NCI-H2171 (cell line): ENCODE measurements around the gene TAOK1.

Experiments used
- DNase-seq: peaks from one replicate; lab custom pipeline; 2025; lab: John Stamatoyannopoulos, UW

Gene TAOK1

DNA sequence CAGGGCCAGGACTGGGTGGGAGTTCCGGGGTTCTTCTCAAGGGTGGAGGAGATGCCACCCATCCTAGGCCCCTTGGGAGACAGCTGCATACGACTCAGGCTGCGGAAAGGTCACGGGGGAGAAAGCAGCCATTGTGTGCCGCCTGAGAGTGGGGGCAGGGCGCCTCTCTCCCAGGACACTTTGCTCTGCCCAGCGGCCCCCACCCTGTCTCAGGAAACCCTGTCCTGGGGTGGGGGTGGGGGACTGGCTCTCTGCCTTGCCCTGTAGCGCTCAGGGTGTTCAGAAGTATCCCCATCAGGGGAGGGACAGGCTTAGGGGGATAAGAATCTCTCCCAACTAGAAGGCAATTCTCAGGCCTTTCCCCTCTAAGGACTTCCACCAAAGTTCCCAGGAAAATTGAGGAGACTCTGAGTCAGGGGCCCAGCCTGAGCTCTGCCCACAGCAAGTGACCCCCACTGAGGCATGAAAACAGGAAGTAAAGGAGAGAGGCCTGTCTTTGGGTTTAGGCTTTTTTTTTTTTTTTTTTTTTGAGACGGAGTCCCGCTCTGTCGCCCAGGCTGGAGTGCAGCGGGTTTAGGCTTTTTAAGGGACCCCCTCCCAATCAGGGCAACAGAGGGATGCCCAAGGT lies 194.4 kb downstream of the TAOK1 start:
- no peak for DNase-seq

DNA sequence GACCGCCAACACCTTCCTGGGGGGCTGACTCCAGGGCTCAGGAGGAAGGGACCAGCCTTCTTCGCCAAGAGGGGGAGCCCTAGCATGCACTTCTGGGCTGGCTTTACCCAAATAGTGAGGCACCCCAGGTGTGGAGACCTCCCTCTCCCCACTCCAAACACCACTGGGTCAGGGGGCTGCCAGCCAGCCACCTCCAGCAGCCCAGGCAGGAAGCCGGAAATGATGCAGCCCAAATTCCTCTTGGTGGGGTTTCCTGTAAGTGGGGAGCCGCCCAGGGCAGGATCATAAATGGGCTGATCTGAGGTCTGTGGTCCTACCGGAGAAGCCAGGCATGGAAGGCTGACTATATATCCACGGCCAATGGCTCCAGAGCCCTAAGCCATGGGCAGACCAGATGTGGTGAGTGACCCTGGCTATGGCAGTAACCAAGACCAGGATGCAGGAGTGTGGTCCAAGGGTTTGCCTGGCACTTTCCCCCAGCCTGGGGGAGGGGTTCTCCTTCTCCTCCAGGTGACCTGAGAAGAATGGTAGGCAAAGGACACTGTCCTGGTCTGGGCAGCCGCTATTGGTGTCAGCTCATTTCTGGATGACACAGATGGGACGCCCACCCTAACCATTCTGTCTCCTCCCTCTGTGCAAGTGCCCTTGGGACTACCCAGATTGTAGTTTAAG lies 195.1 kb downstream of the TAOK1 start:
- DNase-seq, result no peak

DNA sequence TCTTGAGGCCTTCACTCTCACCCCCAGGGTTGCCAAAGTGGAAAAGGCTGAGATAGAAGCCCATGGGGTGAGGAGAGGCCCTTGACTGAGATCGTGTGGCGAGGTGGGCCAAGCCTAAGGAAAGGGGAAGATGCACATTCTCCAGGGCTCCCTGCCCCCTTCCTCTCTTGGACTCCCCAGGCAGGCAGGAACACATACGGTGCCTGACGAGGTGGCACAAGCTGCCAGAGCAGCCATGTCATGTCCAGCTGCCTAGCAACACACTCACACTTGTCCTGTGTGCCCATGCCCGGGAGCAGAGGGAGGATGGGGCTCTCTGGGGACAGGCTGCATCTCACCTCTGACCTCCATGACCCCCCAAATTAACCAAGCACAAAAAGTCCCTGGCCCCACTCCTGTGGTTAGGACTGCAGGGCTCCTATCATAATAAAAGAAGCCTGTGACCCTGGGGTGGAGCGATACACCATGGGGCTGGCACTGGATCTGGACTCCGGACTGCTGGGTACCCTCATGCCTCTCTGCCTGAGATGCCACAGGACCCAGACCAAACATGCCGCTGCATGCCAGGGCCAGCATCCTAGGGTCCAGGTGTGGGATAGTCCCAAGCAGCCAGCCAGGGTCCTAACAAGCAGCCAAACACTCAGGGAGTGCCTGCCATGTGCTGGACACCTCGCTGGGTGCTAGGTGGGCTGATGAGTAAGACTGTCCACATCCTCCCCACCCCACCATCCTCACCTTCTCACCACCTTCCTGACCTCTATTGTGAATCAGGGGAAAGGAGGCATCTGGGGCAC lies 196.7 kb downstream of the TAOK1 start:
- no peak for DNase-seq

DNA sequence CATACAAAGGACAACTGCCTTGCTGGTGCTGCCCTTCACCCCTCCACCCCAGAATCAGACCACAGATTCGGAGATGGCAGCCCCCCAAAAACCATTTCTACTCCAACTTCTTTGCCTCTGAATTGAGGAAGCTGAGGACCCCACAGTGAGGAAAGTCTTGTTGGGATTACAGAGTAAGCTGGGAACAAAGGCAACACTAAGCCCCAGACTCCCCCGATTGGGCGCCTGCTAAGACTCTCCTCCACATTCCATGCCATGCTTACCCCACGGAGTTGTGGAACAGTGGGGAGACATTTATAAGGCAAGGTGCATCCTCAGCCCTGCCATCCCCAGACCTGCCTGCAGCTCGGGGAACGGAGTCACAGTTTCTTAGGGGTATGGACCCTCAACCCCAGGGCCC lies 197.4 kb downstream of the TAOK1 start:
- no peak for DNase-seq

DNA sequence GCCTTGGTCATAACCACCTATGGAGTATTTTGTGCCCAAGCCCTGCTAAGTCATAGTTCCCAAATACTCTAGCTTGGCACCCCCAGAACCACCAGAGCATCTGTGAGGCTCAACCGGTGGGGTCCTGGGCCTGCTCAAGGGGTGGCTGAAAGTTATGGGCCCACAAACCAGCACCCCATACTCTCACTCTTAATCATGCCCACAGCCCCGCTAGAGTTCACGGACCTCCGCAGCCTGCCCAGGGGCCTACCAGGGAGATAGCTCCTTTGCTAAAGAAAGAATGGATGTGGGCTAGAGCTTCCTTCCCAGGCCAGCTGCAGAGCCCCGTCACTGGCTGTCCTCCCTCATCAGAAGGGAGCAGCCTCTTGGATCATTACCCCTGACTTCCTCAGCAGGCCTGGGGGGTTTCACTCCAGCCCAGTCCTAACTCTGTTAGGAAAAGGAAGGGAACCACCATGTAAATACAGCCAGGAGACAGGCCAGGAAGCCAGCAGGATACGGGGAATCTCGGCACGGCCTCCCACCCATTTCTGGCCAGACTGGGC lies 197.9 kb downstream of the TAOK1 start:
- DNase-seq, result no peak

DNA sequence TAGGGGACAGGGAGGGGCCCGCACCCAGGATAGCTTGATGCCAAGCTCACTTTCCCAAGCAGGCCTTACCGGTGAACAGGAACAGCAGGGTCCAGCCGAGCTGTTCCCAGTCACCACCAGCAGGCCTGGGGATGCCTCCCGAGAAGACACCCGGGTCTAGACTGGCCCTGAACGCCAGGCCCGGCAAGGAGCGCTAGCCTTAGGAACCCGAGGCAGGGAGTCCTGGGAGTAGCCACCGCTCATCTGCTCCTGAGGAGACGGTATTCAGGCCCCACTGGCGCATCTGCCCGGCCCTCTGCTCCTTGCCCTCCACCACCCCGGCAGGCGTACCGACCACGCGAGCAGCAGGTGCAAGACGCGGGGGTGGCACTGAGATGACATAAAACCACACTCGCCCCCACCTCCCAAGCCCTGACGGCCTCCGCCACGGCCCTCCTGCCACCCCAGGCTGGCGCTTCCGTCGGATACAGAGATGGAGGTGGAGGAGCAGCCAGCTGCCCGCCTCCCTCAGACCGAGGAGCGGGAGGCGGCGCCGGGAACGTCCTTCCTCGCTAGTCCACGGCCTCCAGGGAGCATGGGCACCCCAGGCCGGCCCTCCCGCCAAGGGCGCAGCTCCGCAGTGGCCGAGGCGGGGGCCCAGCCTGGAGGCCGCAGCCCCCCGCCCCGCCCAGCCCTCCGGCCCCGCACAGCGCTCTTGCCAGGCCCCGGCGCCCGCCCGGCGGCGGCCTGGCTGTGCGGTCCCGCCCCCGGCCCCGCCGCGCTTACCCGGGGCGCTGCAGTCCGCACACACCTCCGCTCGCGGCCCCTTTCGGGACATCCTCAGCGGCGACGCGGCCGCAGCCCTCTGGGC lies 198.6 kb downstream of the TAOK1 start:
- no peak for DNase-seq

DNA sequence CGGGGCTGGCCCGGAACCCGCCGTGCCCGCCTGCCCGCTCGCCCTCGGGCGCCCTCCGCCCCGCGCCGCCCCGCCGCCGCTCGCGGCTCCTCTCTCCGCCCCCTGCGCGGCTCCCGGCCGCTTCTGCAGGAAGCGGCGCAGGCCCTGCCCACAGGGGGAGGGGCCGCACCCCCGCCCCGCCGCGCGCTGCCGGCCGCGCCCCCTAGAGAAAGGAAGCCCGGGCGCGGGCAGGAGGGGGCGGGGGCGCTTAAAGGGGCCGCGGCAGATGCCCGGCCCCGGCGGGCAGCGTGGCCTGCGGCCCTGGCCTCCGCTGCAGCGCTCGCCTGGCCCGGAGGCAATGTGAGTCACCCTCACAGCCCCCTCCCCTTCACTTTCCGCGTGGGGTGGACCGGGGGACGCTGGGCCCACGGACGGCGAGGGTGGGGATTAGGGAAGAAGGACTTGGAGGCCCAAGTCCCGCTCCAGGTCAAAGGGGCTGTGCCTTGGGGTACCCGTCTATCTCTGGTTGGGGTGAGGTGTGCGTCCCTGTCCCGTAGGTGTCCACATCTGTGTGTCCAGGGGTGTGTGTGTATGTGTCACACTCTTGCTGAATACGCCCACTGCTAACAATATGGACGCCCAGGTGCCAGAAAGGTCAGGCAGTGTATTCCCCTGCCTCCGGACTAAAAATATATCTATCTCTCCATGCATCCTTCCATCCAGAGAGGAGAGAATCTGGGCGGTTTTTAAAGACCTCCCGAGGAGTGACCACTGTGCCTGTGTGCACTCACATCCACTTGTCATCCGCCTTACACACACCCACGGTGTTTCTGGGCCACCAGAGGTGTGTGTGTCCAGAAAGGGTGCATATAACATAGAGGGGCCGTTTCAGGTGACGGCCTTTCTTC lies 199.6 kb downstream of the TAOK1 start, which contains the start of gene GIT1:
Gene GIT1, minus strand, starts transcription at position 125 of the 887 bp plus-strand sequence. CDS start 270 bp downstream, outside the sequence.
- peak; percentile 78 for DNase-seq

DNA sequence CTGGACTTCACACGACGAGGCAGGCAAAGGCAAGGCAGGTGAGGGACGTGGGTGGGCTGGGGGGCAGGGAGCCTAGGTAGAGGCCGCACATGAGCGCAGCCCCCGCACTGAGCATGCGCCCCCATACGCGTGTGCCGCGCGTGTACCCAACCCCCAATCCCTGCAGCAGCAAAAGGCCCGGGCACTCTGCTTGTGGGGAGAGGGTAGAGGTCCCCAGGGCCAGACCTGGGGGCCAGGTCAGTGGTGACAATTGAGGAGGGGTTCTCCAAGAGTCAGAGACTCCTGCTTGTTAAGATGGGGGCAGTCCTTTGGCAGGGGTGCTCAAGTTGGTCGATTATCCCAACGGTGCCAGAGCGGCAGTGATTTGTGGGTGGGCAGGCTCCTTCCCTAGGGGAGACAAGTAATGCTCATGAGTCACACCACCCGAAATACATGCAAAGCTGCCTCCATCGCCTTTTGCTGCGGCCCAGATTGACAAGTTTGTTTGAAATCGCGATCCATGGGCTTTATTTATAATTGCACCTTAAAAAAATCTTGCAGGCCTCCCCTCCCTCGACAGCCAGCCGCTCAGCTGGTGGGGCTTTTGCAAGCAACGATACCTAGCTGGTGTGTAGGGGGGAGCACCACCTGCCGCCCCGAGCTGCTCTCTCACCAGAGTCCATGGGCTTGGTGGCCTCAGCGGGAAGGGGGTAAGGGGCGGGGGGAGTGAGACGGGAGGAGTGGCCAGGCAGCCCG lies 200.4 kb downstream of the TAOK1 start:
- peak; percentile 75 for DNase-seq

DNA sequence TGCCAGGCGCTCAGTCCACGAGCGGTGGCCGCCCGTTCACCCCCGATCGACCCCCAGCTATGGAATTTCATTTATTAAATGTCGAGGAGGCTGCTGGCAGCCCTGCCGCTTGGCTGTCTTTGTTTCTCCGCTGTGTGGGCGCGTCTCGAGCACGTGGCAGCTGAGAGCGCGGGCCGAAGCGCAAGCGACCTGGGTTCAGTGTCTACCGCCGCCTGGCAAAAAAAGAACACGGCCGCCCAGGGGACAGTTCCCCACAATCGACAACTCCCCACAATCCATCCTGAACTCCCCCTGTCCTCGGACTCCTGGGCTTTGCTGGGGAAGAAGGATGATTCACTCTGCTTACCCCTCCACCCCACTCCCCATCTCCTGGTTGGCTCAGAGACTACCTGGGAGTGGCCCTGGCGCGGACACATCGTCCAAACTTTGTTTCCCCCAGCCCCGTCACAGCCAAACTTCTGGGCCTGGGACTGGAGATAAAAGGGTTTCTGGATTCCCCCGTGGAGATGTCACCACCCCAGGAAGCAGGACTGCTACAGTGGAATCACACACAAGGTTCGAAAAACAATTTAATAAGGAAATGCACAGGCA lies 201.1 kb downstream of the TAOK1 start:
- DNase-seq, result peak; percentile 70

DNA sequence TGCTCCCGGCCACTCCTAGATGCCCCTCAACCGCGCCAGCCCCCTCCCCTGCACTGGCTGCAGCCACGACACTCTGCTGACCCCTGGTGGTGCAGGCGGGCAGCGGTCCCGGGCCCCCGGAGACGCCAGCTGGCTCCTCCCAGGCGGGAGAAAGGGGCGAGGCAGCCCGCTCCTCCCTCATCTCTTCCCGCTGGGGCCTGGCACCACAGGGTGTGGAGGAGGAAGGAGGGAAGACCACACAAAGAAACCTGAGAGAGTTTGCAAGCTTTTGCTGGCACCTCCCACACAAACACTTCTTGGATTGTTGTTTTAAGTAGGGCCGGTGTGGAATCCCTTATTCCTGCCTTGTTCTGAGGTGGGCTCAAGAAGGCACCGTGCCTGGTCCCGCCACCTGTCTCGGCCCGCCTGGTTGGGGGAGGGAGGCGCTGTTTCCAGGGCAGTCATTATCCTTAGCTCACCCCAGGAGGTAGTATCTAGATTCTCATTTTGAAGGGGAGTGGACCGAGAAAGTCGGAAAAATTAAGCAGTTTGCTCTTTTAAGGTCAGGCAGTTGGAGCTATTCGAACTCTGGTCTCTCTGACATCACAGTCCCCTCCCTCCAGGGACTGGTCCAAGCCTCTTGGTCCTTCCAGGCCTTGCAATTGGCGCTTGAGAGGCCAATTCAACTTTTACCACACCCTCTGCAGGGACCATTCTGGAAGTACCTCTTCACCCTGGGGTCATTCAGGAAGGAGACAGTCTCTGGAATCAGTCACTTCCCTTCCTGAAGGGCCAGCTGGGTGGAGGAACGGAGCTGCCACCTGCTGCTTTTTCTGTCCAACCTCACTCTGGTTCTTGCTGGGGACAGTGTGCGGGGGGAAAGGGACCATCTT lies 201.8 kb downstream of the TAOK1 start:
- peak; percentile 91 for DNase-seq

DNA sequence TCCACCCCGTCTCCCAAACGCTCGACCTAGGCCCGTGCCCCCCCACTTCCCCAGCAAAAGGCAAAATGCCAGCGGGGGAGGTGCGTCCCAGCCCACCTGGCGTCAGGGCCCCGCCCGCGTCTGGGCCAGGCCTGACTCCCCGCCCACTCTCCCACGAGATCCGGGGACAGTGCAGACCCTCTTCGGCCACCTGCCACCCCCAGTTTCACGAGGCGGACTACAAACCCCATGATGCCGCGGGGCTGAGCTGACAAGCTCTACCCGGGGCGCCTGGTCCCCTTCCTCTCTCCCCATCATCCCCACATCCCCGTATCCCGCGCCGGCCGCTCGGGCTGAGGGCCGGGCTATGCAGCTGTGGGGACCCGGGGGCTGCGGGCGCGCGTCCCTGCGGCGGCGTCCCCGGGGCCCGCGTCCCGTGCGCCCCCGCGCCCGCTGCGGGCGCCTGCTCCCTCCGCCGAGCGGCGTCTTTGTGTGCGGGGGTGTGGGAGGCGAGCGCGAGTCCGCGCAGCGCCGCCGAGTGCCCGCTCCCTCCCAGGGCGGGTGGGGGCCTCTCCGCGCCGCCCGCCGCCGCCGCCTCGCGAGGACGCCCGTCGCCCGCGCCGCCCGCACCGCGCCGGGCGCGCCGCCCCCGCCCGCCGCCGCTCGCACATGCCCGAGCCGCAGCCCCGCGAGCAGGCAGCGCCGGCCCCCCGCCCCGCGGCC lies 202.8 kb downstream of the TAOK1 start, which contains the start of gene ANKRD13B:
Gene ANKRD13B, plus strand, starts transcription at position 283 of the 702 bp plus-strand sequence. CDS start 490 bp downstream, outside the sequence.
- peak; percentile 87 for DNase-seq

DNA sequence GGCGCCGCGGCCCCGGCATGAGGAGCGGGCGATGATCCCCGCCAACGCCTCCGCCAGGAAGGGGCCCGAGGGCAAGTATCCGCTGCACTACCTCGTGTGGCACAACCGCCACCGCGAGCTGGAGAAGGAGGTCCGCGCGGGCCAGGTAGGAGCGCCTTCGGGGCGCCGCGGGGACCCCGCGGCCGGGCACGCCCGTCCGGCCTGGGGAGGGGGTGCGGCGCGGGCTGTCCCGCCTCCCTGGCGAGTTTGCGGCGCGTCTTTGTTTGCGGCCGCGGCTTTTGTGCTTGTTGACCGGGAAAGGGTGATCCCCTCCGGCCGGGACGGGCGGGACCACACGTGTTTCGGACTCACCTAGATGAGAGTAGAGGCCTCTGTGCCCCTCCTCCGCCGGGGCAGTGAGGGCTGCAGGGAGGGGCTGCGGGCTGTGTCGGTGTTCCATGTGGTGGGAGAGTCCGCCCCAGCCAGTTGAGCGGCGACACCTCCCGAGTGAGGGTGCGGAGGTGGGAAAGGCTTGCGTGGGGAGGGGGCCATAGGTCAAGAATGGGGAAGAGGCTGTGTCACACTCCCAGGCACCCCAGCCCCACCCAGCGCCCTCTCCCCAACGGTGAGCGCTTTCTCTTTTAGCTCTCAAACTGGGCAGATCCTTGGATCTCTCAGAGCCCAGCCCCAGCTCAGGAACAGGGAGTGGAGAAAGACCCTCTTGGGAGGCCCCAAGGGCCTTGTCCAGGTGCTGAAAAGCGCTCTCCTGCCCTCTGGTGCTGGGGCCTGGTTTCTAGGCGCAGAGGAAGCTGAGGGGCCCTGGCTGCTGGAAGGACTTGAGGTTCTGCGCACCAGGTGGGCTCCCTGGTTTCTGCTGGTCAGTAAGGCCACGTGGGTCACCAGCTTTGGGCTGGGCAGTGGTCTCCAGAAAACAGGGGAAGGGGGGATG lies 203.7 kb downstream of the TAOK1 start:
- peak; percentile 38 for DNase-seq

DNA sequence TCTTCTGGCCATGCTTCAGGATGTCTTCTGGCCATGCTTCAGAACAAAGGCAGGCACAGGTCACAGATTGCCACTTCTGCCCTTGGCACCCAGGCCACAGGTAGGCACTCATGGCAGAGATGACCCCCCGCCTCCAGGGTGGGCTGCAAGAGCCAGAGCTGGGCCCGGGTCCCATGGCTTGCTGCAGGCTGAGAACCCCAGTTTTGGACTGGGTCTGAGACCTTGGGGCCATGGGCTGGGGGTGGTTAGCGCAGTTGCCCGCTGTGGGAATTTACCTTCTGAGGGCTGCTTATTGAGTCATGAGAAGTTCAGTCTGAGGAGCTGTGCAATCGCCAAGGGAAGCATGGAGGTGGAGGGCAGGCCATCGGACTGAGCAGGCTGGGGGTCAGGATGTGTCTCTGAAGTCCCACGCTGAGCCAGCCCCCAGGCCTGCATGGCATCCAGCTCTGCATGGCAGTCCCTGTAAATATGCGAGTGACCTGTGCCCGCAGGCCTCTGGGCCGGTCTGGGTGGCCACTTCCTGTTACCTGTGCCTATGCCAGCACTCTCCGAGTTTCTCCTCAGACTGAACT lies 204.4 kb downstream of the TAOK1 start:
- DNase-seq, result no peak

DNA sequence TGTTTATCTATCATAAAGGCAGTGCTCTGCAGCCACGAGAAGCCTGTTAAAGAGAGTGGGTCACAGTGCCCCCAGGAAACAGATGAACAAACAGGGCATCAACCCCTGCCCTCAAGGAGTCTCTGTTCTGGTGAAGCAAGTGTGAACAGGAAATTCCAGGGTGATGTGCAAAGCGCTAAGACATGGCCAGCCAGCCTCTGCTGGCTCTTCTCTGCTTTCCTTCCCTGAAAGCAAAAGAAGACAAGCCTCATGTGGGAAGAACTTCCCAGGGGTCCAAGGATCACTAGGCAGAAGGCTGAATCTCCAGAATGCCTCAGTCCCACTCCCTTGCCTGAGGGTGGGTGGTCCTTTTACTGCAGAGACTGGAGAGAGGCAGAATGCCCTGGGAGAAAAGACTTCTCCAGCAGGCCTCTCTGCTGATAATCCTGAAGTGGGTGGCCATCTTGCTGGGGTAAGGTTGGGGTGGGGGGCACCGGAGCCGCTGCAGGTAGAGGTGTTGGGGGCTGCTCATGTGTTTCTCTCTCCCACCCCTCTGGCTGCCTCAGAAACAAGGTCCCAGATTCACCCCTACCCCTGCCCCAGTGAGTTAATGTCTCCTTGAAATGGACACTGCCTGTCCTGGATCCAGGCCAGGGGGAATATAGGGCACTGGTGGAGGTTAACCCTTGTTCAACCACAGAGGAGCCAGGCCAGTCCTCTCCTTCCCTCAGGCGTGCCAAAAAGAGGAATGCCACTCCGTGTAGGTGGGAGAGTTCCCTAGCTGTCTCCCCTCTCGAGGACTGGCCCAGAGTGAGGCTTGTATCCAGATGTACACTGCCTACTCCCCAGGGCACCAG lies 205.2 kb downstream of the TAOK1 start:
- DNase-seq, result no peak
